Measurements from ENCODE around the gene DHRS1. TPM values are rescaled to one million over a fixed set of nuclear protein-coding genes. Genes with fewer than 3 reads are reported as not detected.

The DHRS1 gene
- total and polyA plus RNA-seq, 2 of the 4 experiments (the other 2 are of a cell fraction) = 15.8 to 38.6 TPM

DNA sequence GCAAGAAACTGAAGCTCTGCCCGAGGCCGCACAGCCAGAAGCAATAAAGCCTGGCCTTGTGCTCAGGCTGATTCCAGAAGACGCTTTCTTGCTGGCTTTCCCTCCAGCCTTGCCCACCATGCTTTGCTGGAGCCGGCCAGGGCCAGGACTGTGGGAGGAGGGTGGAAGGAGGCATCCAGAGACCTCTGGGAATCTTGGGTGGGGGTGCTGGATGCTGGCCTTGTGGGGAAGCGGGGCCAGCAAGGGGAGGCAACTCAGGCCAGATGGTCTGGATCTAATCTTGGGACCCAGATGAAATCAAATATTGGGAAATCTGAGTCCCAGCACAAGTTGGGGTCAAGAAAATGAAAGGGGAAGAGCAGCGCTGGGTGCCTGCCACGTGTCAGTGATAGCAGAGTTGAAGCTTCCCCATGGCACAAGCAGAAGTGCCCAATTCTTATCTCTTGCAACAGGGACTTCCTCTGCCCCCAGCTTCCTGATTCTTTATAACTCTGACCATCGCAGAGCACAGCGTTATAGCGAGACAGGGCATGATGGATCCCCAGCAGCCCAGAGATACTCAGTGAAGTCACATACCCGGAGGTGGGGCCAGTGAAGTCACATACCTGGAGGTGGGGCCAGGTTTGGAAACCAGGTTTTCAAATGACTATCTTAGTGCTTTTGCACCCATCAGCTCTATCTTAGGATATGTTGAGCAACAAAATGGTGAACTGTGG, 21.8 kb downstream of the DHRS1 start:
- intact Hi-C loops (cut with micrococcal nuclease) = no loop called here
- TF ChIP-seq BHLHE40 (IDR thresholded peaks at IDR 0.05; ENCODE audit: low read depth, low read length) = no peak
- TF ChIP-seq RFX5 (IDR thresholded peaks at IDR 0.05; ENCODE audit: low read depth, low read length) = no peak
- no peak for TF ChIP-seq CEBPB (IDR thresholded peaks at IDR 0.05; ENCODE audit: low read depth, low read length)
- TF ChIP-seq NFE2L2 (IDR thresholded peaks at IDR 0.05; ENCODE audit: low read depth, low read length) = no peak
- TF ChIP-seq POLR2A (IDR thresholded peaks at IDR 0.05; ENCODE audit: low read depth, low read length) = no peak
- no peak for TF ChIP-seq SMC3 (IDR thresholded peaks at IDR 0.05; ENCODE audit: low read depth, low read length)
- TF ChIP-seq USF2 (IDR thresholded peaks at IDR 0.05; ENCODE audit: low read depth, low read length) = no peak
- no peak for TF ChIP-seq FOS (IDR thresholded peaks at IDR 0.05; ENCODE audit: low read depth, low read length)
- no peak for TF ChIP-seq RAD21 (IDR thresholded peaks at IDR 0.05; ENCODE audit: low read length)
- Histone ChIP-seq H2BK120ac (ENCODE audit: low read depth, low read length) (no peak overlapping the region), H4K5ac (ENCODE audit: low read depth, low read length) (no peak overlapping the region), H2BK20ac (ENCODE audit: low read depth, low read length) (no peak overlapping the region), H3K4me3 (ENCODE audit: insufficient read depth, low read depth, low read length) (no peak overlapping the region), H3K14ac (replicated peaks; ENCODE audit: low read depth, low read length) (no peak overlapping the region), H3K27me3 (ENCODE audit: control insufficient read depth, insufficient read depth, low read length) (no peaks in the 10 kb centered on the region), H3K9me1 (ENCODE audit: insufficient read depth, low read length) (no peaks in the 10 kb centered on the region; the same call in 1 of the 2 replicates), H3K23ac (ENCODE audit: low read depth, low read length) (no peak overlapping the region), H2AFZ (replicated peaks; ENCODE audit: low read length, poor library complexity) (no peak overlapping the region), H2BK15ac (ENCODE audit: low read depth, low read length) (no peak overlapping the region), H3K9me3 (ENCODE audit: control insufficient read depth, insufficient read depth, low read length) (no peaks in the 10 kb centered on the region), H2AK5ac (ENCODE audit: low read depth, low read length) (no peak overlapping the region), H2AK9ac (replicated peaks; ENCODE audit: low read depth, low read length, poor library complexity) (peak overlapping the region; percentile 60), H3K9ac (ENCODE audit: low read depth, low read length) (no peak overlapping the region), H4K8ac (ENCODE audit: low read depth in 2 of 2, low read length in 2 of 2) (no peak overlapping the region), H3K56ac (ENCODE audit: extremely low read depth, insufficient read depth, low read length) (no peak overlapping the region), H3K79me1 (ENCODE audit: low read depth in 1 of 2, low read length in 2 of 2) (peaks cover 3 to 14% of the 10 kb centered on the region in 2 experiments), H3K18ac (ENCODE audit: low read depth, low read length) (no peak overlapping the region), H3K4me2 (ENCODE audit: low read depth, low read length) (no peak overlapping the region), H3K36me3 (ENCODE audit: control insufficient read depth, insufficient read depth, low read length) (no peaks in the 10 kb centered on the region), H2BK5ac (ENCODE audit: low read depth, low read length, poor library complexity, severe bottlenecking) (no peak overlapping the region), H4K20me1 (ENCODE audit: insufficient read depth, low read length) (no peaks in the 10 kb centered on the region), H3K27ac (ENCODE audit: insufficient read depth, low read length) (no peak overlapping the region), H3K4me1 (ENCODE audit: control insufficient read depth, insufficient read depth, low read length) (no peaks in the 10 kb centered on the region; the same call in 1 of the 2 replicates), H4K91ac (ENCODE audit: insufficient read depth, low read depth, low read length) (no peak overlapping the region), H3K4ac (ENCODE audit: low read depth, low read length) (no peak overlapping the region)
- ChIA-PET POLR2A (ENCODE audit: unreplicated experiment) (no interaction called here), CTCF (no interaction called here)
- 88% methylated on average over 3 of the region's 11 CpGs; no CpG with 5 or more reads in 1 of the 2 experiments for WGBS, 2 experiments (ENCODE audit: extremely low coverage in 2 of 2, insufficient read length in 1 of 2)
- no peak for DNase-seq
- dilution Hi-C loops (cut with HindIII; ENCODE audit: low sequenced_read_pairs, unreplicated experiment) = no loop called here
- ATAC-seq (ENCODE audit: low read depth) = no peak
- in situ Hi-C loops (cut with MboI; ENCODE audit: low sequenced_read_pairs) = no loop called here
- no TSS peak for BruUV-seq (replicated peaks)
